HG02588 (cell line): ENCODE data around the gene RAD52.

Experiments used
- ATAC-seq: cut with Tn5 transposase; IDR thresholded peaks from one replicate; pipeline ENCODE4 v1.9.1; 2021; ENCODE audit warnings: mild to moderate bottlenecking, moderate library complexity; ENCODE audit not compliant: unreplicated experiment

The RAD52 gene

DNA sequence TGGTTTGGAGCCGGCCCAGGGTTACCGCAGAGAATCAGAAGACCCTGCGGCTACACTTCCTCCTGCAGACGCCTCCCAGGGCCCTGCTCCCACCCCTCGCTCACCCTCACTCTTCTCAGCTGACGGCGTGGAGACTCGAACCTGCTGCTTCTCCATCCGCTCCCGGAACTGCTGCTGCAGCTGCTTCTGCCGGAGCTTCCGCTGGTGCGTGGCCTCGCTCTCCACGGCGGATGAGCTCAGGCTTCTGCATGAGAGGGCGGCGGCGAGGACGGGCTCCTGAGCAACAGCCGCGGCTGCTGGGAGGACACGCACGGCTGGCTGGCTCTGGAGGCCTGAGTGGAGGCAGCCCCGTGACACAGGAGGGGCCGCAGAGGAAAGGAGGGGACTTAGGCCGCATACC lies 33.3 kb downstream of the RAD52 start:
- ATAC-seq = no peak

DNA sequence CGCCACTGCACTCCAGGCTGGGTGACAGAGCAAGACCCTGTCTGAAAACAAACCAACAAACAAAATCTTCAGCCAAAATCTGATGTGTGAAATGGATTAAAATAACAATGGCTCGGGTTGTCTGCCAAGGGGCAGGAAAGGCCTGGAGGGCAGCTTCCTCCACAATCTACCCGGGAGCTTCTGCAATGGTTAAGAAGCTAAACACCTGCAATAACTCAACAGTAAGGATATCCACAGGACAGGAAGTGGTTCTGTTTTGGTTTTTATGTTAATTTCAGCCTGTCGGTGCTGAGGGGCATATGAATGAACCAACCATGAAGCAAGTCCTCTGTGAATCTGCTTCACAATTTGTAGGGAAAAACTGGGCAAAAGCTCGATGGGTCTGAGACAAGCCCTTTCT lies 34.4 kb downstream of the RAD52 start:
- ATAC-seq = no peak

DNA sequence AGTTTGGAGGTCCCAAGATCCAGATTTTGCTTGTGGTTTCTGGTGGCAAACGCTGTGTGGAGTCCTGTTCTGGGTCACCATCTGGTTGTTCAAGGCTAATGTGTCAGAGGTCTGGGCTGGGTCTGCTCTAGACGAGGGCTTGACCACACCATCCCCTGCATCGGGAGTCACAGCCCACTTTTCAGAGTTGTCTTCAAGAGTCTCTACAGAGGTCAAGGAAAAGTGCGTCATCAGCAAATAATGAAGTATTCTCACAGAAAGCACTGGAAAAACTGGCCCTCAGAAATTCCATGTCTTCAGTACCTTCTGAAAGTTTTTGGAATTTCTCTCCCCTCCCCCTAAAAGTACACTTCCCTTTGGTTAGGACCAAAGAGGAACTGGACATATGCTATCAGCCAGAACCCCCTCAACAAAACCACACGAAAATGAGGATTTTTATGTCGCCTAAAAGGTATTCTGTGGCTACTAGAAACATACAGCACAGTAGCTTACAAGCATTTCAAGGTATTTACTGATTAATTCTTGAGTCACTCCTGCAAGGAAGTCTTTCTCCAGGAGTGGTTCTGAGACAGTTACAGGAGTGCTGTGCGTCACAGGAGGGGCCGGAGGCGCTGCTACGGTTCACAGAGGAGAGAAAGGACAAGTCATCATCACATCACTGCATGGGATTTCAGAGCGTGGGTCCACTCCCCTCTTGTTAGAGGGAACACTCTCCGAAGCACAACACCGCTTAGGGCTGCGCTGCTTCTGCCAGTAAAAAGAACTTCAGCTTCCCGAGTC lies 35.4 kb downstream of the RAD52 start:
- no peak for ATAC-seq

DNA sequence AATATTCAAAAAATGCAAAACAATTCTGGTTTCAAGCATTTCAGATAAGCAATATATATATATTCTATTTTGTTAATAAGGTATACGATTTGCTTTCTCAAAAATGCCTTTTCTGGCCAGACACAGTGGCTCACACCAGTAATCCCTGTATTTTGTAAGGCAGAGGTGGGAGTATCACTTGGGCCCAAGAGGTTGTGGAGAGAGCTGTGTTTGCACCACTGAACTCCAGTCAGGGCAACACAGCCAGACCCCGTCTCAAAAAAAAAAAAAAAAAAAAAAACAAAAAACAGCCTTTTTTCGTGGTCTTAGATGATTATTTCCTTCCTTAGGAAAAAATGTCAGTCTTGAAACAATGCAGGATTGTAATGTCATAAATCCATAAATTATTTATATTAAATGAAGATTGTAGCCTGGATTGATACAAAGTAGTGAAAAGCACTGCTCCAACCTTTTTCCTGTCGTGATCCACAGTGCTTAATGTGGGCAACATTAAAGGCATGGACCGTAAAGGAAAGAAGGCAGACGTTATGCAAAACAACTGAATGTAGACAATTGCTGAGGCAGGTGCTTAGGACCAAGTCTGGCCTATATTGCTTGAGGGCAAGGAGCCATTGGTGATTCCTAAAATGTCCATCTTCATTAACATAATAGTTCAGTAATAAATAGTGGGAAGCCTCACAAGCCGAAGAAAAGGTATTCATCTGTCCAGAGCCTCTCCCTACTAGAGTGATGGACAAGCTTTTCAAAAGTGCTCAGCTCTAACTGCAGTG lies 36.8 kb downstream of the RAD52 start:
- ATAC-seq = no peak

DNA sequence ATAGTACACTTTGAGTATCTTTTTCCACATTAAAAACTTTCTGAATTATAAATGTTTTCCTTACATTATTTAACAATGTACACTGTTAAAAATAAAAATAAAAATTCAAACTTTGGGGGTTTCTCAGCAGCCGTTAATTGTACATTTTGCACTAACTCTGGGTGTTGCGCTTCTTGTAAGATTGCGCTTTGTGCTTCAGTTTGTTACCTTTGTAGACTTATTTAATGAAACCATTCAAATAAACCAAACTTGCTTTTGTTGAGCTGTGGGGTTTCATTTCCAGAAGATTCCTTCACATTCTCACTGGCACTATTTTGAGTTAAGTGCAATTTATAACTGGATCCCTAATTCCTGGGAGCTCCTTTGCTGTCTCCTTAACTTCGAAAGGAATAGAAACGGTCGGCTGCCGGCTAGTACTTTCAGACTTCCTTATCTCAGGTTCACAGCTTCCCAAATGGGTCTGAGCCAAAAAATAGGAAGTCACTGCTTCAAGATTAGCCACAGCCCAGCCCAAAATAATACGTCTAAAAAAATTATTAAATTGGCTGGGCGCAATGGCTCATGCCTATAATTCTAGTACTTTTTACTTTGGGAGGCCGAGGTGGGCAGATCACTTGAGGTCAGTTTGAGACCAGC lies 38.2 kb downstream of the RAD52 start:
- no peak for ATAC-seq

DNA sequence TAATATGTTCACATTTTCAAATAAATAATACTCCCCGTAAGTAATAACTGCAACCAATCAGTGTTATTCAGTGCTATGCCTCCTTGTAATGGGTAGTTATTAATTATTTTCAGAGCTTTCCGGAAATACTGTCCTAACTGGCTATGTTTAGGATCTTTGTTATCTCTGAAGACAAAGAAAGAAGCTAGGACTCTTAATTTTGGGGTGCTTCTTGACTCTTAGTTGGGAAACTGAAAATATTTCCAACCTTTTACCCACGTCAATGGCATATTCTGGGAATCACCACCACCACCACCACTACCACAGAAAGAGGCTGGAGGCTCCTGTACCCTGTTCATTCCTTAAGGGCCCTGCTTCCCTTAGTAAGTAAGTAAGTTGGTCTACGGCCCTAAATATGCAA lies 39.1 kb downstream of the RAD52 start:
- no peak for ATAC-seq

DNA sequence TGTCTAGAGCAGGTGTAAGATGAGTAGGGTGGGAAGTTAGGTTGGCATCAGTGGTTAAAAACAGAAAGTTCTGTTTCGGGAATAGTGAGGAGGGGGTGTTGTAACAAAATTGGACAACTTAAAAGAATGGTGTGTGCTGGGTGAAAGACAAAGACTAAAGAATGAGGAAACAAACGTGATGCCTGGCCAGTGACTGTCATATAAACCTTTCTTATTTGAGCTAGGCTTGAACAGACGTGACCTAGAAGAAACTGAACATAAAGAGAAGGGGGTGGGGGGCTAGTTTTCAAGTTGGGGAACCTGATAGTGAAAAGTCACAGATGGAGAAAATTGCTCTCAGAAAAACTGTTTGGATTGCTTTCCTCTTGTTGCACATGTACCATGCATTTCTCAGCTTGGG lies 39.6 kb downstream of the RAD52 start:
- no peak for ATAC-seq

DNA sequence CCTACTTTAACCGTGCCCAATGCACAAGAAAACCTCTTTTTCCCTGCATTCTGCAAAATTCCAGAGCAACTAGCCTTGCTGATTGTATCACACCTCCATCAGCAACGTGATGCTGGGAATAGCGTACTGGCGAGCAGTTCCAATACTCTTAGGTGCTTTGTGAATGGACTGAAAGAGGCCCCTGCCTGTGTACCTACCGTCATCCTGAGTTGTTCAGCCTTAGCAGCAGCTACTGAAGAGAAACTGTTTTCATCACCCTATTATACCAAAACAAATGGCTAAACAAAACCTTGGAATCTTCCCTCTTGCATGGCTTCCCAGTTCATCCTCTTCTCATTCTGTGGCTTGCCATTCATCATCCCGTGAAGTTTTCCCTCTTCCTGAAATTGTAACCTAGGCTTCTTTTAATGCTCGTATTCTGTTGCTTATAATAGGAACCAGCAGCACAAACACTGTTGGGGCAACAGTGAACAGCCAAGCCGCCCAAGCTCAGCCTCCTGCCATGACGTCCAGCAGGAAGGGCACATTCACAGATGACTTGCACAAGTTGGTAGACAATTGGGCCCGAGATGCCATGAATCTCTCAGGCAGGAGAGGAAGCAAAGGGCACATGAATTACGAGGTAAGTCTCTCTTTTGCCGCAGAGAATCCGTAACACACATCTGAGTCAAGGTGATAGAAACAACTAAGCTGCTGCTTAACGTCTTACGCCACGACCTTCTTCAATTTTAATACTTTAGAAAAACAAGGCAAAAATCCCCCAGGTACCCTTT lies 41.9 kb downstream of the RAD52 start:
- ATAC-seq = no peak

DNA sequence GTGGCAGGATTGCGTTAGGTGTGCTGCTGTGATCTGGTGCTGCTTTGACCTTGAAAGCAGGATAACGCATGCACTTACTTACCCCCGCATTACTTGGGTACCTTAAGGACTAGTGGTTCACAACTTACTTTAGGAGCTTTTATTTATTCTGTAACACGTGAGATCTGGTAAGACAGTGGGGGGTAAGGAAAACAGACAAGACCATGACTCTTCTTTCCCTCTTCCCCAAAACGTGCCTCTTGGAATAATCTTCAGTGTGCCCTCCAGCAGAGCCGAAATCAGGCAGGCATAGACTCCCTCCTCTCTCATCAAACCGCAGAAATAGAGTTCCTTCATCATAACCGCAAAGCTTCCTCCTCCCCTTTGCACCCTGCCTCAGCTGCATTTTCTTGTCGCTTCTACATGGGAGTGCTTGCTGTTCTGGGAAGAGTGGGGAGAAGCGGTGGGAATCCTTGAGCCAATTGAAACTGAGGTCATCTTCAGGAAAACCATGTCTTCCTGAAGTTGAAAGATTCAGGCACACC lies 43.4 kb downstream of the RAD52 start:
- no peak for ATAC-seq

DNA sequence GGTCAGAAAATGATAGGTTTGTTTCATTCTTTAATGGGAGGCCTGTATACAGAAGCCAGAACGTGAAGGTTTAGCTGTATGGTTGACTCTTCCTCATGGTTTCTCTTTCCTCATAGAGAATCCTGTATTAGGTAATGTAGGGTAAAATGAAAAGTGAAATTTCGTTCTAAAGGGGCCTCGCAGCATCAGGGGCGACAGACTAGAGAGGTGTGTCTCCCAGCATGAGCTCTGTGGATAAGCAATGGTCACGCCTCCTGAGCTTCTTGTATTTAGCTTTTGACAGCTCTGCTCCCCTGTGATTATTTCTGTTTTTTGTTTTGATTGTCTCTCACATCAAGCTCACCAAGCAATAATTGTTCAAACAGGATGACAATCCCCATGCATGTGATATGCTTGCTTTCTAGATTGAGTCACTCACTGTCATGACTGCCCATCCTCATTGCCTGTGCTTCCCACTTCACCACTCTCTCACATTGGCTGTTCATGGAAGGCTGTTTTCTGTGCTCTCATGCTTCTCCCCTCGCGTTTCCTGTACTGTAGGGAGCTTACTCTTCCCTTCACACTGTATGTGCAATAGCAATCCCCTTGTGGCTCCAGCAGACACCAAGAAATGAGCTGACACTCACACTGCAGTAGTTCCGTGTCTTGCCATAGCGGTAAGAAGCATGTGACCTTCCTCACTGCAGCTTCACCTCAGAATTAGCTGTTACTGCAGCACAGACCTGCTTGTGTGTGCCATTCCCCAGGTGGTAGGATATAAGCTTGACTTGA lies 44.0 kb downstream of the RAD52 start:
- no peak for ATAC-seq

DNA sequence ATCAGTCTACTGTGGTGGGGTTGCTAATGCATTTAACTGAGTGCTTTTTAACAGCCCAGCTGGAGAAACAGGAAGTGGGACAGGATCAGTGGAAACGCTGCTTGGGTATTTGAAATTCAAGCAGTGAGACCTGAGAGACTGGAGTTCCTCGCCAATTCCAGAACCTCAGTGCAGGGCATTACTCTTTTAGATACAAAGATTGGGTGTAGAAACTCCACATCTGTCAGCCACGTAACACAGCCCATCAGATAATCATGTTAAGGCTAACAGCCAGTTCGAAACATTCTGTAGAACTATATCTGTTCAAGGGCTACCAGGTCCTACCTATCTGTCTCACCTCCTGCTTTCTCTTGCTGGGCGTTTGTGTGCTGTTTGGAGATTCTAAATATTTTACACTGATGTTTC lies 45.5 kb downstream of the RAD52 start:
- no peak for ATAC-seq

DNA sequence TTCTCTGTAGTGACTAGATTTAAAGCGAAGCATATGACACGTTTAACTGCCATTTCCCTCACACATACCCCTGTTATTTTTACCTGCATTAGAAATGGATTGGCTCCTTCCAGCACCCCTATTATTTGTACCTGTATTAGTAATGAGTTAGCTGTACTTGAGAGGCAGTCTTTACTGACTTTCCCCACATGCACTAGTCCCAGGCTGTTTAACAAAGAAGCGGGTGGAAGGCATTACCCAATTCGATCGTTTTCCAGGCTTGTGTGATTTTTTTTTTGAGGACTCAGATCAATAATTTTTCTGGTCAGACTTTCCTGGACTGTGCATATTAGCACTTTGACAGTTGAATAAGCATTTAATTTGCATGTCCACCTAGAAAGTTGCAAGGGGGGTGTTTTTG lies 46.4 kb downstream of the RAD52 start:
- ATAC-seq = no peak

DNA sequence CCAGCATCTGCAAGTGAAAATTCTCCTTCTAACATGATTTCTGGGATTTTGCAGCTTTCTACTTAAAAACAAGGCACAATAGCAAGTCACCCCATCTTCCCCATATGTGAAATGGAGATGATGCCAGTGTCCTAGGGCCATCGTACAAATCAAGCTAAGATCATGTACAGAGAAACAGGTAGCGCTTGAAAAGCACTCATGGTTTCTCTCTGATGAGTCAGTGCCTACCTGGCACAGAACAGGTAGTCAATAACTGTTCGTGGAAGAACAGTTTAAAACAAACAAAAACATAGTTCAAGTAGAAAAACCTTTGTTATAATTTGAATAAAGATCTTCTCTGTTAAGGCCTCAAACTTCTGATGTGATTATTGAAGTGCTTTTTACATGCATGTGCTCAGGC lies 46.9 kb downstream of the RAD52 start:
- ATAC-seq = no peak

DNA sequence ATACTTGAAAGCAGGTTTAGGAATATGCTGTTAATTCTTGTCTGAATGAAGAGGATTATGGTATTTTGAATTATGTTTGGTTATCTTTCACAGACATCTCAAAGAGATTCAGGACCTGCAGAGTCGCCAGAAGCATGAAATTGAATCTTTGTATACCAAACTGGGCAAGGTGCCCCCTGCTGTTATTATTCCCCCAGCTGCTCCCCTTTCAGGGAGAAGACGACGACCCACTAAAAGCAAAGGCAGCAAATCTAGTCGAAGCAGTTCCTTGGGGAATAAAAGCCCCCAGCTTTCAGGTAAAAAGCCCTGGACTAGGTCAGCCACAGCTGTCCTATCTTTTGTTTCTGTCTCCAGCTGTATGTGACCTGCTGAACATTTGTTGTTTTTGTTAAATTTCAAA lies 52.1 kb downstream of the RAD52 start:
- no peak for ATAC-seq

DNA sequence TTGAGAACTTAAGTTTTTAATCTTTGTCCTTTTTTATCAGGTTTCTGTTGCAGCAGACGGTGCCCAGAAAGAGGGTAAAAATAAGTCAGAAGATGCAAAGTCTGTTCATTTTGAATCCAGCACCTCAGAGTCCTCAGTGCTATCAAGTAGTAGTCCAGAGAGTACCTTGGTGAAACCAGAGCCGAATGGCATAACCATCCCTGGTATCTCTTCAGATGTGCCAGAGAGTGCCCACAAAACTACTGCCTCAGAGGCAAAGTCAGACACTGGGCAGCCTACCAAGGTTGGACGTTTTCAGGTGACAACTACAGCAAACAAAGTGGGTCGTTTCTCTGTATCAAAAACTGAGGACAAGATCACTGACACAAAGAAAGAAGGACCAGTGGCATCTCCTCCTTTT lies 53.5 kb downstream of the RAD52 start:
- no peak for ATAC-seq

DNA sequence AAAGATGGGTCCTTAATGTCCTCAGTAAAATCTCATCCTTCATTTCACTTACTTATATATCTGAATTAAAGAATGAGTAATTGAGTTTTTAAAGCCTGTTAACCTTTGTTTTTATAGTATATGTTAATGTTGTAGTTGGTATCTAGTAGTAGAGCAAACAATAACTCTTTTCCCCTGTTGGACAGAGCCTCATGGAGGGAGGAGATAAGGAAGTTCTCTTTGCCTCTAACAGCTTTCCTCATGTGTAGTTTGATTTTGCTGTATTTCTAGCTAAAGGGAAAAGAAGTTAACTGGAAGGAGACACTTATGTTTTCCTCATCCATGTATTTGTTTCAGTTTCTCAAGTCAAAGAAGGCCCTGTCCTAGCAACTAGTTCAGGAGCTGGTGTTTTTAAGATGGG lies 55.3 kb downstream of the RAD52 start:
- no peak for ATAC-seq

DNA sequence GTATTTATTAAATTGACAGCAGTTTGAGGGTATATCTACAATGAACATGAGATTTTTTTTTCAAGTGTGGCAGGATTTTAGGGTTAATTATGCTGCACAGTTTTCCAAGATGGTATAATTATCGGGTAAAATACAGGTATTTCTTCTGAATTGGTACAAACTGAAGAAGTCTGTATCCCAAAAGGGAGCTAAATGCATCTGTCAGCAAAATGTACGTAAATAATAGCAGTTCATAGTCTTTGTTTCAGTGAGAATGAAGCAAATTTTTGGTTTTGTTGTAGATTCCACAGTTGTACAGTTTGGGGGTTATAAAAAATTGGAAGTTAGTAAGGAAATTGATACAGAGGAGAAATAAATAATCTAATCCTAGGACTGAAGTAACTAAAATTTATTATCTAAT lies 63.3 kb downstream of the RAD52 start:
- no peak for ATAC-seq

DNA sequence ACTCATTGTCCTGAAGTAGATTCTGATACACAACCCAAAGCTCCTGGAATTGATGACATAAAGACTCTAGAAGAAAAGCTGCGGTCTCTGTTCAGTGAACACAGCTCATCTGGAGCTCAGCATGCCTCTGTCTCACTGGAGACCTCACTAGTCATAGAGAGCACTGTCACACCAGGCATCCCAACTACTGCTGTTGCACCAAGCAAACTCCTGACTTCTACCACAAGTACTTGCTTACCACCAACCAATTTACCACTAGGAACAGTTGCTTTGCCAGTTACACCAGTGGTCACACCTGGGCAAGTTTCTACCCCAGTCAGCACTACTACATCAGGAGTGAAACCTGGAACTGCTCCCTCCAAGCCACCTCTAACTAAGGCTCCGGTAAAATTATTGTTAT lies 63.8 kb downstream of the RAD52 start:
- ATAC-seq = no peak

DNA sequence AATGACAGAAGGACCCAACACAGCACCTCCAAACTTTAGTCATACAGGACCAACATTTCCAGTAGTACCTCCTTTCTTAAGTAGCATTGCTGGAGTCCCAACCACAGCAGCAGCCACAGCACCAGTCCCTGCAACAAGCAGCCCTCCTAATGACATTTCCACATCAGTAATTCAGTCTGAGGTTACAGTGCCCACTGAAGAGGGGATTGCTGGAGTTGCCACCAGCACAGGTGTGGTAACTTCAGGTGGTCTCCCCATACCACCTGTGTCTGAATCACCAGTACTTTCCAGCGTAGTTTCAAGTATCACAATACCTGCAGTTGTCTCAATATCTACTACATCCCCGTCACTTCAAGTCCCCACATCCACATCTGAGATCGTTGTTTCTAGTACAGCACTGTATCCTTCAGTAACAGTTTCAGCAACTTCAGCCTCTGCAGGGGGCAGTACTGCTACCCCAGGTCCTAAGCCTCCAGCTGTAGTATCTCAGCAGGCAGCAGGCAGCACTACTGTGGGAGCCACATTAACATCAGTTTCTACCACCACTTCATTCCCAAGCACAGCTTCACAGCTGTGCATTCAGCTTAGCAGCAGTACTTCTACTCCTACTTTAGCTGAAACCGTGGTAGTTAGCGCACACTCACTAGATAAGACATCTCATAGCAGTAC lies 64.6 kb downstream of the RAD52 start:
- ATAC-seq = no peak

DNA sequence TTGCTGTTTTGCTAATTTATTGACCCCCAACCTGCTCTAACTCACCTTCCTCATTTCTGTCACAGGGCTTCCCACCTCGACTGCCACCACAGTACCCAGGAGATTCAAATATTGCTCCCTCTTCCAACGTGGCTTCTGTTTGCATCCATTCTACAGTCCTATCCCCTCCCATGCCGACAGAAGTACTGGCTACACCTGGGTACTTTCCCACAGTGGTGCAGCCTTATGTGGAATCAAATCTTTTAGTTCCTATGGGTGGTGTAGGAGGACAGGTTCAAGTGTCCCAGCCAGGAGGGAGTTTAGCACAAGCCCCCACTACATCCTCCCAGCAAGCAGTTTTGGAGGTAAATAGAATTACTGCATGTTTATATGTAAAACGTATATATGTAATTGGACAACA lies 68.8 kb downstream of the RAD52 start:
- ATAC-seq = no peak
